Activated T-helper 17 cell treated with anti-CD3 and anti-CD28 coated beads, Interleukin-2, amount 50 U/mL, for 72 hours (primary cell): ENCODE data around the gene DPEP1. TPM values are rescaled to one million over a fixed set of nuclear protein-coding genes. Genes with fewer than 3 reads are reported as not detected.
"Not testable (repeated sequence)": the region's sequence is repeated elsewhere in the genome, so short reads cannot be mapped to it uniquely, and the experiment has no call there.

ENCODE experiments used
- ATAC-seq: fragments of 150-1000 bp; cut with Tn5 transposase; replicated peaks from 2 replicates; pipeline ENCODE4 v1.10.0; 2021; ENCODE audit warnings: mild to moderate bottlenecking, moderate library complexity
- H3K27ac Mint-ChIP-seq: one replicate; pipeline ENCODE4 v1.8.0; 2022; ENCODE audit warnings: mixed read lengths
- H3K27me3 Mint-ChIP-seq: one replicate; pipeline ENCODE4 v1.8.0; 2022; ENCODE audit warnings: mixed read lengths
- H3K36me3 Mint-ChIP-seq: one replicate; pipeline ENCODE4 v1.8.0; 2022; ENCODE audit warnings: low read depth, mild to moderate bottlenecking, mixed read lengths
- H3K4me1 Mint-ChIP-seq: one replicate; pipeline ENCODE4 v1.8.0; 2022; ENCODE audit warnings: mixed read lengths
- H3K4me3 Mint-ChIP-seq: one replicate; pipeline ENCODE4 v1.8.0; 2022; ENCODE audit warnings: mild to moderate bottlenecking, mixed read lengths
- H3K9me3 Mint-ChIP-seq: one replicate; pipeline ENCODE4 v1.8.0; 2022; ENCODE audit warnings: mixed read lengths
- total RNA-seq, 2 donors: library from RNA; stranded (reverse); gene quantifications; one replicate each; pipeline ENCODE4 v1.2.3, GENCODE V29; 2022

The DPEP1 gene
- total RNA-seq, 2 donors from 2014 or later = not detected

- Mint-ChIP-seq H3K9me3 (no peaks in the 10 kb centered on the region), H3K27ac (no peak overlapping the region), H3K36me3 (no peaks in the 10 kb centered on the region), H3K27me3 (no peaks in the 10 kb centered on the region), H3K4me1 (no peaks in the 10 kb centered on the region), H3K4me3 (no peak overlapping the region)
- no peak for ATAC-seq
Observed at GRCh38 chr16:89584768-89585549, 28.5 kb upstream of the DPEP1 start.

GRCh38 chr16:89586218-89586617 is 27.2 kb upstream of the DPEP1 start:
- no peak for ATAC-seq
- Mint-ChIP-seq H3K36me3 (no peaks in the 10 kb centered on the region), H3K27me3 (no peaks in the 10 kb centered on the region), H3K4me3 (no peak overlapping the region), H3K9me3 (no peaks in the 10 kb centered on the region), H3K27ac (no peak overlapping the region), H3K4me1 (no peaks in the 10 kb centered on the region)

- Mint-ChIP-seq H3K36me3 (no peaks in the 10 kb centered on the region), H3K4me1 (no peaks in the 10 kb centered on the region), H3K4me3 (no peak overlapping the region), H3K27ac (no peak overlapping the region), H3K27me3 (no peaks in the 10 kb centered on the region), H3K9me3 (no peaks in the 10 kb centered on the region)
- peak; percentile 27 for ATAC-seq
Observed at GRCh38 chr16:89586853-89587252, 26.6 kb upstream of the DPEP1 start.

- not testable (repeated sequence) for H3K4me3 Mint-ChIP-seq, H3K4me1 Mint-ChIP-seq, H3K27me3 Mint-ChIP-seq, H3K9me3 Mint-ChIP-seq, H3K27ac Mint-ChIP-seq, ATAC-seq, H3K36me3 Mint-ChIP-seq
Observed at GRCh38 chr16:89587676-89588075, 25.8 kb upstream of the DPEP1 start.

DNA sequence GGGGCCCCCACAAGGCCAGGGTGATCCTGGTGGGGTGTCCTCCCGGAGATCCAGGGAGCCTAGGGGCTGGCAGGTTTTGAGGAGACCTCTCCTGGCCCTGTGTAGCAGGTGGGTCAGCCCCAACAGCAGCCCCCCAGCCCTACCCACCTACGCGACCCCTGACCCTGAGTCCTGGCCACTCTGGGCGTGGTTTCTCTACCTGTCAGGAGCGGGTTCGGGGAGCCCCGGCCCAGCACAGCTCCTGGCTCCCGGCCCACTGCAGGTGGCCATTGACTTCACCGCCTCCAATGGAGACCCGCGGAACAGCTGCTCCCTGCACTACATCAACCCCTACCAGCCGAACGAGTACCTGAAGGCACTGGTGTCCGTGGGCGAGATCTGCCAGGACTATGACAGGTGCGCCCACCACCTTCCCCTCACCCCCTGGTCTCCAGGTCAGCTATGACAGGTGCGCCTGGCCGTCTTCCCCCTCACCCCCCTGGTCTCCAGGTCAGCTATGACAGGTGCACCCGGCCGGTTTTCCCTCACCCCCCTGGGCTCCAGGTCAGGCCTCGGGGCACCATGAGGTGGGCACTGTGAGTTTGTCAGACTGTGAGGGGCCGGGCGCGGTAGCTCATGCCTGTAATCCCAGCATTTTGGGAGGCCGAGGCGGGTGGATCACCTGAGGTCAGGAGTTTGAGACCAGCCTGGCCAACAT is 24.9 kb upstream of the DPEP1 start:
- no peaks in the 10 kb centered on the region for H3K36me3 Mint-ChIP-seq
- ATAC-seq = no peak
- no peak overlapping the region for H3K27ac Mint-ChIP-seq
- no peaks in the 10 kb centered on the region for H3K9me3 Mint-ChIP-seq
- no peak overlapping the region for H3K4me3 Mint-ChIP-seq
- H3K27me3 Mint-ChIP-seq = no peaks in the 10 kb centered on the region
- peaks cover 1% of the 10 kb centered on the region for H3K4me1 Mint-ChIP-seq

DNA sequence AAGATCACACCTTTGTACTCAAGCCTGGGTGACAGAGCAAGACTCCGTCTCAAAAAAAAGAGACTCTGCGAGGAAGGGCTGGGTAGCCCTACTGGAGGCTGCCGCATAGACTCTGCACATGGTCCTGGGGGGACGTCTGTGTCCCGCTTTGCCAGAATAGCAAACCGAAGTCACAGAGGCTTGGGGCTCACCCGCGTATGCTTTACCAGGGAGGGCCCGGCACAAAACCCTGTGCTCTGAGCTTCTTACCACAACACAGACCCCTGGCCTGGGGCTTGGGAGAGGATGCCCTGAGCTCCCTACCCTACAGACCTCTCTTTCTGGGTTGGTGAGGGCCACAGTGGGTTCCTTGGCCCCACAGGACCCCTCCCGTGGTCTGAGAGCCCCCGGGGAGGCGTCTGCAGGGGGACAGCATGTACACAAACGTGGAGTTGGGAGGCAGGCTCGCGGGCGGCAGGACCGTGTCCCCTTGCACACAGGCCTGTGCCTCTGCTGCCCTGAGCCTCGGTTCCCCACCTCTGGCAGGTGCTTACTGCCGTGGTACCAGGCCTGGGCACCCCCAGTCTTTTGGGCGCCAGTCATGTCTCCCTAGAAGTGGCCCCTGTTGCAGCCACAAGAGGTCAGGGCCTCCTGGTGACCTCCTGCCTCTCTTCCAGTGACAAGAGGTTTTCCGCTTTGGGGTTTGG is 24.1 kb upstream of the DPEP1 start:
- H3K36me3 Mint-ChIP-seq = no peaks in the 10 kb centered on the region
- no peak overlapping the region for H3K27ac Mint-ChIP-seq
- H3K9me3 Mint-ChIP-seq = no peaks in the 10 kb centered on the region
- no peaks in the 10 kb centered on the region for H3K27me3 Mint-ChIP-seq
- peaks cover 7% of the 10 kb centered on the region for H3K4me1 Mint-ChIP-seq
- ATAC-seq = no peak
- H3K4me3 Mint-ChIP-seq = no peak overlapping the region

DNA sequence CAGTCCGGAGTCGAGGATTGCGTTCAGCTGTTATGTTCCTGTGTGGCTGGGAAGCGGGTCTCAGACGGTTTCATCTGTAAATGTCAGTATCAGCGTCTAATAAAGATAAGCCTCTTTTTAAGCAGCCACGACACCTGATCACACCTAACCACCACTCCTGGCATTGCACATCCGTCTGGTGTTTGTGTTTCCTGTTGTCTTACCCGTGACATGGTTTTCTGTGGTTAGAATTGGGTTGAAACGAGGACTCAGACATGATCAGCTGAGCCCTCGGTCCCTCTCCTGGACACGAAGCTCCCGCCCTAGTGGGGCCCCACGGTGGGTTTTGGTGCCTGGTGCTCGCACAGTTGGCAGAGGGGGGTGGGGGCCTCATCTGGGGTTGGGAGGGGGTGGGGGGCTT is 19.6 kb upstream of the DPEP1 start:
- Mint-ChIP-seq H3K27ac (peak overlapping the region; percentile 77), H3K27me3 (no peaks in the 10 kb centered on the region), H3K36me3 (no peaks in the 10 kb centered on the region), H3K4me3 (peak overlapping the region; percentile 60), H3K4me1 (peaks cover 7% of the 10 kb centered on the region), H3K9me3 (no peaks in the 10 kb centered on the region)
- peak; percentile 89 for ATAC-seq

- H3K27ac Mint-ChIP-seq = no peak overlapping the region
- no peaks in the 10 kb centered on the region for H3K36me3 Mint-ChIP-seq
Observed at GRCh38 chr16:89595330-89596060, 17.9 kb upstream of the DPEP1 start.

DNA sequence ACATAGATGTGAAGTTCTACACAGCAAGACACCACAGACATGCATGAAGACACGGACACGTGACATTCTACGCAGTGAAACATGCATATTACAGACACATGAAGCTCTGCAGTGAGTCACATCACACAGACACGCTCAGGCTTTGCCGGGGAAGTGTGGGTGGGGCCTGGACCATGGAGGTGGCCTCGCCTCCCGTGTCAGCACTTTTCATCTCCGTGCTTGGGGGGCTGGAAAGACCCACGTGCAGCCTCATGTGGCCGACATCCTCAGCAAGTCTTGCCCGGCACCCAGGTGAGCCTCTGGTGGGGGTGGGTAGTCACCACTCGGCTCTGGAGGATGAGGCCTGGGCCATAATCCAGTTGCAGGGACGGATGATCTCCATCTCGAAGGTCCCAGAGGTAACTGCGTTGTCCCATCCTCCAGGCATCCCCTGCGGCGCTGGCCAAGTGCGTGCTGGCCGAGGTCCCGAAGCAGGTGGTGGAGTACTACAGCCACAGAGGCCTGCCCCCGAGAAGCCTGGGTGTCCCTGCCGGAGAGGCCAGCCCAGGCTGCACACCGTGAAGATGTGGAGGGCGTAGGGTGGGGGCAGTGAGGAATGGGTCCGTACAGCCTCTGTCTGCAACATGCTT is 17.3 kb upstream of the DPEP1 start:
- Mint-ChIP-seq H3K27me3 (no peaks in the 10 kb centered on the region), H3K9me3 (no peaks in the 10 kb centered on the region), H3K27ac (no peak overlapping the region), H3K4me1 (peaks cover 7% of the 10 kb centered on the region), H3K36me3 (no peaks in the 10 kb centered on the region), H3K4me3 (no peak overlapping the region)
- ATAC-seq = no peak

More at GRCh38 chr16:89595330-89596060, 17.9 kb upstream of the DPEP1 start:
- ATAC-seq = no peak
- Mint-ChIP-seq H3K4me3 (no peak overlapping the region), H3K27me3 (no peaks in the 10 kb centered on the region), H3K9me3 (no peaks in the 10 kb centered on the region), H3K4me1 (peaks cover 7% of the 10 kb centered on the region)

- Mint-ChIP-seq H3K4me1 (peaks cover 7% of the 10 kb centered on the region), H3K27me3 (no peaks in the 10 kb centered on the region), H3K36me3 (no peaks in the 10 kb centered on the region), H3K27ac (no peak overlapping the region), H3K9me3 (no peaks in the 10 kb centered on the region), H3K4me3 (no peak overlapping the region)
- ATAC-seq = no peak
Observed at GRCh38 chr16:89596957-89597649, 16.3 kb upstream of the DPEP1 start.

DNA sequence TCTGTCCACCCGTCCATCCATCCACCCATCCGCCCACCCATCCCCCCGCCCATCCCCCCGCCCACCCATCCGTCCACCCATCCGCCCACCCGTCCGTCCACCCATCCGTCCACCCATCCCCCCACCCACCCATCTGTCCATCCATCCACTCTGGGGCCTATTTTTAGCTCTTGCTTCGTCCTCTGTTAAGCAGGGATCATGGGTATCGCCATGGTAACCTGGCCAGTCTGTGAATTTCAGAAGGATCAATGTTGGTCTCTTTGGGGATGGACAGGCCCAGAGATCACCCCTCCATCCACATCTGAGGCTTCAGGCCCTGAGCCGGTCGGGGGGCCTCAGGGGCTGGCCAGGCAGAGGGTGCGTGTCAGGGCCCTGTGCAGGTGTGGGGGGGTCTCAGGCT is 15.2 kb upstream of the DPEP1 start:
- no peak overlapping the region for H3K4me3 Mint-ChIP-seq
- H3K36me3 Mint-ChIP-seq = no peaks in the 10 kb centered on the region
- ATAC-seq = no peak
- no peak overlapping the region for H3K27ac Mint-ChIP-seq
- no peaks in the 10 kb centered on the region for H3K9me3 Mint-ChIP-seq
- H3K4me1 Mint-ChIP-seq = peaks cover 15% of the 10 kb centered on the region
- no peaks in the 10 kb centered on the region for H3K27me3 Mint-ChIP-seq

- H3K4me3 Mint-ChIP-seq = no peak overlapping the region
- peaks cover 8% of the 10 kb centered on the region for H3K4me1 Mint-ChIP-seq
- H3K36me3 Mint-ChIP-seq = no peaks in the 10 kb centered on the region
- no peak overlapping the region for H3K27ac Mint-ChIP-seq
- no peaks in the 10 kb centered on the region for H3K27me3 Mint-ChIP-seq
- peak; percentile 38 for ATAC-seq
- no peaks in the 10 kb centered on the region for H3K9me3 Mint-ChIP-seq
Observed at GRCh38 chr16:89599451-89599858, 14.0 kb upstream of the DPEP1 start.

- no peak for ATAC-seq
- Mint-ChIP-seq H3K4me3 (no peak overlapping the region), H3K4me1 (peaks cover 8% of the 10 kb centered on the region), H3K27me3 (no peaks in the 10 kb centered on the region), H3K27ac (no peak overlapping the region), H3K36me3 (no peaks in the 10 kb centered on the region), H3K9me3 (no peaks in the 10 kb centered on the region)
Observed at GRCh38 chr16:89599902-89600301, 13.5 kb upstream of the DPEP1 start.
